GM12801 (cell line): ENCODE data around the gene FOXN3.

Source experiments
- TF ChIP-seq, protein P1 (sequence below): IDR thresholded peaks from one replicate; pipeline ENCODE4 v1.5.1; 2011; ENCODE audit warnings: control low read depth; ENCODE audit not compliant: insufficient read length; ENCODE audit errors: extremely low read depth

The FOXN3 gene

DNA sequence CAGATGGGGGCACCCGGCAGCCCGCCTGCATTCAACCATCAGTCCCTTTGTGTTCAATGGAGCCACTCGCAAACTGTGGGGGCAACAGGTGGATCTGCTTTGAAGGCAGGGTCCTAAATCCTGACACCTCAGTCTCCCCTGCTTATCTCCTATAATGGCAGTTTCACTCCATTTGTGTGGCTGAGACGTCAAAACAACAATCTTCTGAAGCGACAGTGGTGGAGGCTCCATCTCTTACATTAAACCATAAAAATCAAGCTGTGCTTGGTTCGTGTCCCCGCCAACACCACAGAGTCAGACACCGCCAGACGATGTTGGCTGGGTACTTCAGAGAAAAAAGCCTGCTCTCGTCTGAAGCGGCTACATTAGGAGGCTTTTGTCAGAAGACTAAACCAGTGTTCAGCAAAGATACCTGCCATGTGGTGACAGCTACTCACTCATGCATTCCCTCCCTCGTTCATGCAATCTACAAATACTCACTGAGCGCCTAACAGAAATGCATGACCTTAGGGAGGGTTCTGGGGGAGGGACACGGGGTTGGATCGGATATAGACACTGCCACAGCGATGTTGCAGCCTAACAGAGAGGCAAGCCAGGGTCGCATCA lies 253.9 kb downstream of the FOXN3 start:
- TF ChIP-seq, protein P1, sequence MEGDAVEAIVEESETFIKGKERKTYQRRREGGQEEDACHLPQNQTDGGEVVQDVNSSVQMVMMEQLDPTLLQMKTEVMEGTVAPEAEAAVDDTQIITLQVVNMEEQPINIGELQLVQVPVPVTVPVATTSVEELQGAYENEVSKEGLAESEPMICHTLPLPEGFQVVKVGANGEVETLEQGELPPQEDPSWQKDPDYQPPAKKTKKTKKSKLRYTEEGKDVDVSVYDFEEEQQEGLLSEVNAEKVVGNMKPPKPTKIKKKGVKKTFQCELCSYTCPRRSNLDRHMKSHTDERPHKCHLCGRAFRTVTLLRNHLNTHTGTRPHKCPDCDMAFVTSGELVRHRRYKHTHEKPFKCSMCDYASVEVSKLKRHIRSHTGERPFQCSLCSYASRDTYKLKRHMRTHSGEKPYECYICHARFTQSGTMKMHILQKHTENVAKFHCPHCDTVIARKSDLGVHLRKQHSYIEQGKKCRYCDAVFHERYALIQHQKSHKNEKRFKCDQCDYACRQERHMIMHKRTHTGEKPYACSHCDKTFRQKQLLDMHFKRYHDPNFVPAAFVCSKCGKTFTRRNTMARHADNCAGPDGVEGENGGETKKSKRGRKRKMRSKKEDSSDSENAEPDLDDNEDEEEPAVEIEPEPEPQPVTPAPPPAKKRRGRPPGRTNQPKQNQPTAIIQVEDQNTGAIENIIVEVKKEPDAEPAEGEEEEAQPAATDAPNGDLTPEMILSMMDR: no peak

DNA sequence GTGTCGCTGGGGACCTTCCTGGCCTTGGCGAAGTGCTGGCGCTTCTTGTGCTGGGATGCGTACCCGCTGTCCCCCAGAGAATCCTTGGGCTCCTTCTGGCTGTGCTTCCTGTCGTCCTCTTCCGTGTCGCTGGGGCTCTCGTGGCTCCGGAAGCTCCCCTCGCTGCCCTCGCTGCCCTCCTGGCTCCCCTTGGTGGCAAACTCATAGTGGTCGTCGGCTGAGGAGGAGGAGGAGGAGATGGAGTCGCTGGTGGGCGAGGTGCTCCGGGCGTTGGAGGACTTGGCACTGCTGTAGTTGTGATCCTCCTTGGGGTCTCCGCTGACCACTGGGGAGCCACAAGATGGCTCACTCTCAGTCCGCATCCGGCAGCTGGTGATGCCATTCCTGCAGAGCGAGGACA lies 254.4 kb downstream of the FOXN3 start:
- TF ChIP-seq, protein P1: no peak

DNA sequence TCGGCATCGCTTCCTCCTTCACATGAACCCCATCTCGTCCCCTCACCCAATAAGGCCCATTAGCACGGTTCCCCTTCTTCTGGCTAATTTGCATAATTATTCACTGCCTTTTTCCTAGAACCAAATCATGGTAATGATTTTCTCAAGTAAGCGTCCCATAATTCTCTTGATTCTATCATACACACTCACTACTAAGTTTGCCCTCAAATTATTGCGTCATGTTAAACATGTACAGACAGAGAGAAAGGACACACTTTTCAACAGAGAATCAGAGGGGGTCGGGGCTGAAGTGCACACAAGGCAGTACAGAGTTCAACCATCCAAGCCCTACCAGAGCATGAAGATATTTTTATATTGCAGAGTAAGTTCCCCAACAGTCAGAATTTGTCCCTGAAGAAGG lies 256.6 kb downstream of the FOXN3 start:
- TF ChIP-seq, protein P1: no peak

DNA sequence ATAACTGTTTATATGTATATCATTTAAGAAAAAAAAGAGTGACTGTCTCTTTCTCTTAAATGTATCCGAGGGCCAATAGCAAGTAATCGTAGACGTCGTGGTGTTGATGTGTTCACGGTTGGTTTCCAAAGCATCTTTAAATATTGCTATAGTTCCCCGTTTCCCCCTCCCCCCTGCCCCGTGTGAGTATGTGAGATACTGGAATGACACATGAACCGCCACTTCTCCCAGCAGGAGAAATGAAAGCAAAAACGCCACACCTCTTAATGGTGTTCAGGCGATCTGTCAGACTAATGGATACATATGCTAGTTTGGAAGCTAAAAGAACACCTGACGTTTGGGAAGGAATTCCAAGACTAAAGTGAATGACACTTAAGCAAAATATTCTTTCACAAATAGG lies 258.3 kb downstream of the FOXN3 start:
- TF ChIP-seq, protein P1: no peak

DNA sequence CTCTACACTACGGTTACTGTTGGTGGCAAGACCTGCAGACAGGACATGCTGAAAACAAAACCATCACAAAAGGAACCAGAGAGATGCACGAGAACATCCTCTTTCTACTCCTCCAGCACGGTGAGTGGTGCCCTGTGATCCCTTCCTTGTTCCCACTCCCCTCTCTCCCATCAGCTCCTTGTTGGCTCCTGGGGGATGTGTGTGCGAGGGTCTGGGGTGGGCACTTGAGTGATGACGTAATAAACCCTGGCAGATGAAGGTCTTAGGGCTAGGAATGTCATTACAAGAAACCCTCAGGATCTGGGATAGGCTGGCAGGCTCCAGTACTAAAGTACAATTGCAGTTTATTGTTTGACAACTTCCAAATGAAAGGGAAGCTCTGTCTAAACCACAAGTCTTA lies 261.5 kb downstream of the FOXN3 start:
- TF ChIP-seq, protein P1: no peak

DNA sequence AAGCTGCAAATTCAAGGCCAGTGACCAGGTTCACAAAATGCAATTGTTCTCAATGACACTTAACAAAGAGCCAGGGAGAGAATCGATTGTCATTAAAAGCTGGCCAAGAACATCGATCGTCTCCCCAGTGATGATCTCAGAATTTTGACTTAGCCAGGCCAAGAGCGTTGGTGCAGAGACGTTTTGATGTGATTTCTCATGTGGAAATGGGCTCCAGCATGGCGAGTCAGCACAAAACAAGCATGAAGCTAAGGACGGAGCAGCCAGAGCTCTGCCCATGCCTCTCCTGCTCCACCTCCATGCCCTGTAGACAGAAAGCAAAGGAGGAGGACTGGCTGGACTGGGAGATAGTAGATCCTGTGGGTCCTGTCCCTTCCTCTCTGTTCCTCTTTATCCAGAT lies 270.8 kb downstream of the FOXN3 start:
- TF ChIP-seq, protein P1: no peak

DNA sequence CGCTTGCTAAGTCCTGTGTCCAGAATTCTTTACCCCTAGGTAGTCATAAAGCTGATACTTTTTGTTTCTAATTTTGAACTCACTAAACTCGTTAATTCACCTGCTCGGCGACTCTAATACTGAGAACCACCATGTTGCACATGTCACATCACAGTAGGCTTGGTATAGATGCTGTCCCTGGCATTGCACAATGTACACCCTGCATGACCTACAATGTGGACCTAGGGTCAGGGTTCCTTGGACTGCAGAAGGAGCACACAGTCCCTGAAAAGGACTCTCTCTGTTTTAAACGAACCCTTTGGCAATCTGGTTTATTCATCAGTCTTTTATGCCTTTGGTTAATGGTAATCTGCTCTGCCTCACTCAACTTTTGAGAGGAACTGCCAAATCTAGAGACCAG lies 272.4 kb downstream of the FOXN3 start:
- TF ChIP-seq, protein P1: no peak
